Keratinocyte (primary cell): ENCODE measurements around the gene RAB6C.

Experiments
- CTCF ChIP-seq, 3 experiments: IDR thresholded peaks in 1 of 3; conservative IDR thresholded peaks in 1 of 3; optimal IDR thresholded peaks in 1 of 3; 2 replicates in 2 of 3; 3 replicates in 1 of 3; pipeline versions ENCODE3 to v1.5.1; 2011; ENCODE audit warnings: low read length in 3 of 3, mild to moderate bottlenecking in 3 of 3, moderate library complexity in 2 of 3, control low read depth in 1 of 3, inconsistent platforms in 1 of 3; ENCODE audit not compliant: insufficient read depth in 2 of 3; ENCODE audit errors: extremely low read depth in 1 of 3
- EZH2 ChIP-seq: IDR thresholded peaks from one replicate; pipeline ENCODE4 v1.6.1; 2012; ENCODE audit warnings: inconsistent platforms, mild to moderate bottlenecking, low read length, moderate library complexity

GRCh38 chr2:130019402-130019801 is 39.9 kb downstream of the RAB6C start:
- TF ChIP-seq CTCF (optimal IDR thresholded peaks at IDR 0.05 in 1 of 3, IDR thresholded peaks at IDR 0.05 in 1 of 3, conservative IDR thresholded peaks at IDR 0.05 in 1 of 3; ENCODE audit: extremely low read depth in 1 of 3, insufficient read depth in 2 of 3, low read length in 3 of 3) (no peak), EZH2 (no peak)
